ENCODE results near the gene XPO6.

XPO6 gene

GRCh38 chr16:28179354-28179753 lies 32.4 kb downstream of the XPO6 start:
- H3K27ac ChIP-seq (ENCODE audit: low read depth, low read length), result no peak overlapping the region
- no peaks in the 10 kb centered on the region for H3K27me3 ChIP-seq (ENCODE audit: control insufficient read depth, insufficient read depth, low read length)
- H3K4me3 ChIP-seq (ENCODE audit: low read length), result no peak overlapping the region
- H3K9ac ChIP-seq (ENCODE audit: low read length), result no peak overlapping the region
- peaks cover 9% of the 10 kb centered on the region for H3K4me1 ChIP-seq (ENCODE audit: control insufficient read depth, insufficient read depth, low read length)
- H3K36me3 ChIP-seq (ENCODE audit: control insufficient read depth, insufficient read depth, low read length), result peaks cover 5% of the 10 kb centered on the region

GRCh38 chr16:28175715-28176114 lies 36.0 kb downstream of the XPO6 start:
- H3K4me3 ChIP-seq (ENCODE audit: low read length), result no peak overlapping the region
- no peaks in the 10 kb centered on the region for H3K27me3 ChIP-seq (ENCODE audit: control insufficient read depth, insufficient read depth, low read length)
- H3K4me1 ChIP-seq (ENCODE audit: control insufficient read depth, insufficient read depth, low read length), result no peaks in the 10 kb centered on the region
- no peak overlapping the region for H3K9ac ChIP-seq (ENCODE audit: low read length)
- peaks cover 12% of the 10 kb centered on the region for H3K36me3 ChIP-seq (ENCODE audit: control insufficient read depth, insufficient read depth, low read length)
- no peak overlapping the region for H3K27ac ChIP-seq (ENCODE audit: low read depth, low read length)

DNA sequence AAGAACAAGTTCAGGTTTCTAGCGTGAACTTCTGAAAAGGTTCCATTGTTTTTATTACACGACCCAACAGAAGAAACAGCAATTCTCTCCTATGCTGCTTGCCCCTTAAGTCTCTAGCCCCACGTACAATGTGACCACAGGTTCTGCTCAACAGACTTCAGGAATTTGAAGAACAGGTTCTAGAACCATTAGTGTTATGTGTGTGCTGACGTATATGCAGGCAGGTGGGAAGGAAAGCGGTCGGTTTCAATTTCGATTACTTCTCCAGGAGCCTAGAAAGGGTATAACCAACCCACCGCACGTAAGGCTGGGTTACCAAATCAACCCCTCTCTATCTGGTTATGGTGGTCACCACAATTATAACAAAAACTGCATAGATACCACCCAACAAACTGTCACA lies 39.4 kb downstream of the XPO6 start:
- no peaks in the 10 kb centered on the region for H3K27me3 ChIP-seq (ENCODE audit: control insufficient read depth, insufficient read depth, low read length)
- no peak overlapping the region for H3K4me3 ChIP-seq (ENCODE audit: low read length)
- H3K4me1 ChIP-seq (ENCODE audit: control insufficient read depth, insufficient read depth, low read length), result no peaks in the 10 kb centered on the region
- H3K9ac ChIP-seq (ENCODE audit: low read length), result no peak overlapping the region
- no peak overlapping the region for H3K27ac ChIP-seq (ENCODE audit: low read depth, low read length)
- peaks cover 20% of the 10 kb centered on the region for H3K36me3 ChIP-seq (ENCODE audit: control insufficient read depth, insufficient read depth, low read length)

GRCh38 chr16:28171816-28172215 lies 39.9 kb downstream of the XPO6 start:
- H3K27me3 ChIP-seq (ENCODE audit: control insufficient read depth, insufficient read depth, low read length), result no peaks in the 10 kb centered on the region
- H3K9ac ChIP-seq (ENCODE audit: low read length), result no peak overlapping the region
- H3K36me3 ChIP-seq (ENCODE audit: control insufficient read depth, insufficient read depth, low read length), result peaks cover 23% of the 10 kb centered on the region
- no peaks in the 10 kb centered on the region for H3K4me1 ChIP-seq (ENCODE audit: control insufficient read depth, insufficient read depth, low read length)
- H3K4me3 ChIP-seq (ENCODE audit: low read length), result no peak overlapping the region
- H3K27ac ChIP-seq (ENCODE audit: low read depth, low read length), result no peak overlapping the region

DNA sequence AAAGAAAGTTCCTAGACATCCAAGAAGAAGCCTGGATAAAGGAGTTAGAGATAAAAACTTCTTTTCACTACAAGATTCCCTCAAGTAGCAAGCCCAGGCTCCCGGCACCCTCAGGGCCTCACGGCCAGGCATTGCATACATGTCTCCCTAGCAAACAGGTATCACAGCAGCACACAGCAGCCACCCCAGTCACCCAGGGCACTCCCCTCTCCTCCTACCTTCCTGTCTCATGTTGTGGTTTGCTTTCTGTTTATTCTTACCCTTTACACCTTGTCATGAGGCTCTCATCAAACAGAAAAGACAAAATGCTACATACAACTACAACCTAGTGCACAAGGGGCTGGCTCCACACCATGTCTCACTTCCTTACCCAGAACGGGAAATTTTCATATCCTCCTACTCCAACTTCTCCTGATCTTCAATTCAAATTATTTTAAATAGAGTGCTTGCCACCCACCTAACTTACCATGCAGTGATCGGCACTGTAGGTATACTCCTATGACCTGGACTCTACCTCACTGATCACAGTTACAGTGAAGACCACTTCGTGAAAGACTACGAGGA lies 42.7 kb downstream of the XPO6 start:
- no peaks in the 10 kb centered on the region for H3K27me3 ChIP-seq (ENCODE audit: control insufficient read depth, insufficient read depth, low read length)
- H3K4me3 ChIP-seq (ENCODE audit: low read length), result no peak overlapping the region
- no peak overlapping the region for H3K9ac ChIP-seq (ENCODE audit: low read length)
- no peak overlapping the region for H3K27ac ChIP-seq (ENCODE audit: low read depth, low read length)
- peaks cover 26% of the 10 kb centered on the region for H3K36me3 ChIP-seq (ENCODE audit: control insufficient read depth, insufficient read depth, low read length)
- no peaks in the 10 kb centered on the region for H3K4me1 ChIP-seq (ENCODE audit: control insufficient read depth, insufficient read depth, low read length)

DNA sequence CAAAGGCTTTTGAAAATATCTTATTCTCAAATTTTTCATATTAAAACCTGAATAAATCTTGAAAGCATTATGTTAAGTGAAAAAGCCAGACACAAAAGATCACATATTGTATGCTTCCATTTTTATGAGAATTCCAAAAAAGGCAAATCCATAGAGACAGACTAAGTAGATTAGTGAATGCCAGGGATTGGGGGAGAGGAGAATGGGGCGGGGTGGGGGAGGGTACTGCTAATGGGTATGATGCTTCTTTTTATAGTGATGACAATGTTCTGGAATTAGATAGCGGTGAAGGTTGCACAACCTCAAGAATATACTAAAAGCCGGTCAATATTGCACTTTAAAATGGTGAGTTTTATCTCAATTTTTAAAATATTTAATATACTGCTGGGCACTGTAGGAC lies 44.0 kb downstream of the XPO6 start:
- Histone ChIP-seq H3K4me3 (ENCODE audit: low read length) (no peak overlapping the region), H3K27ac (ENCODE audit: low read depth, low read length) (no peak overlapping the region), H3K4me1 (ENCODE audit: control insufficient read depth, insufficient read depth, low read length) (no peaks in the 10 kb centered on the region), H3K27me3 (ENCODE audit: control insufficient read depth, insufficient read depth, low read length) (no peaks in the 10 kb centered on the region), H3K9ac (ENCODE audit: low read length) (no peak overlapping the region), H3K36me3 (ENCODE audit: control insufficient read depth, insufficient read depth, low read length) (peaks cover 21% of the 10 kb centered on the region)

GRCh38 chr16:28167221-28167620 lies 44.5 kb downstream of the XPO6 start:
- H3K36me3 ChIP-seq (ENCODE audit: control insufficient read depth, insufficient read depth, low read length), result peaks cover 21% of the 10 kb centered on the region
- no peaks in the 10 kb centered on the region for H3K27me3 ChIP-seq (ENCODE audit: control insufficient read depth, insufficient read depth, low read length)
- H3K27ac ChIP-seq (ENCODE audit: low read depth, low read length), result no peak overlapping the region
- no peak overlapping the region for H3K4me3 ChIP-seq (ENCODE audit: low read length)
- H3K9ac ChIP-seq (ENCODE audit: low read length), result no peak overlapping the region
- no peaks in the 10 kb centered on the region for H3K4me1 ChIP-seq (ENCODE audit: control insufficient read depth, insufficient read depth, low read length)

DNA sequence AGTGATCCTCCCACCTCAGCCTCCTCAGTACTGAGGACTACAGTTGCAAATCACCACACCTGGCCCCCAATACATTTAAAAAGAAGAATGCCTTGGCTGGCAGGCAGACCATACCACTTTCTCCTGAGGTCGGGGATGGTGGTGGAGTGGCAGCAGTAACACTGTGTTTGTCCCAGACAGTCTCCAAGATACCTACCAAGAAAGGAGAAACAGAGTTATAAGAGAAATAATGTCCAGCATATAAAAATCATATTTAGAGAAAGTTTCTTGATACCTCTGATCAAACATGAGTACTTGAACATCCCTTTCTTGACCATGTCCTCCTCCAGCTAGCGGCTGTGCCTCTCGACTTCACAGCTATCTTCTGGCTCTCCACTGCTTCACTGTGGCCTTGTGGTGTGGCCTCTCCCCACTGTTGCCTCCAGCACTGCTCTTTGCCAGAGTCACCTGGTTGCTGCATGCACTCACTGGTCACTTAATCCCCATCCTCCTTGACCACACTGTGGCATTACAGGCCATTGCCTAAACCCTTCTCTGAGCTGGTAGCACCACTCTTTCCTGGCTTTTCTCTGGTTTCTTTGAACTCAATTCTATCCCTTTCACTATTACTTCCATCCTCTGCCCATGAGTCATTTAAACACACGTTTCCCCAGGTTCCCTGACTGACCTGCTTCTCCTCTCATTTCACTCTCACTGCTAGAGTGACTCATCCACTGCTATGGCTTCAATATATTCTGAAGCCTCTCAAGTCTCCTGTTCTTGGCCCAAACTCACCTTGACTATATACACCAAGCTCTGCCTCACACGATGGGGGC lies 45.2 kb downstream of the XPO6 start:
- H3K27me3 ChIP-seq (ENCODE audit: control insufficient read depth, insufficient read depth, low read length), result no peaks in the 10 kb centered on the region
- H3K4me3 ChIP-seq (ENCODE audit: low read length), result no peak overlapping the region
- H3K4me1 ChIP-seq (ENCODE audit: control insufficient read depth, insufficient read depth, low read length), result no peaks in the 10 kb centered on the region
- no peak overlapping the region for H3K27ac ChIP-seq (ENCODE audit: low read depth, low read length)
- peaks cover 21% of the 10 kb centered on the region for H3K36me3 ChIP-seq (ENCODE audit: control insufficient read depth, insufficient read depth, low read length)
- no peak overlapping the region for H3K9ac ChIP-seq (ENCODE audit: low read length)

DNA sequence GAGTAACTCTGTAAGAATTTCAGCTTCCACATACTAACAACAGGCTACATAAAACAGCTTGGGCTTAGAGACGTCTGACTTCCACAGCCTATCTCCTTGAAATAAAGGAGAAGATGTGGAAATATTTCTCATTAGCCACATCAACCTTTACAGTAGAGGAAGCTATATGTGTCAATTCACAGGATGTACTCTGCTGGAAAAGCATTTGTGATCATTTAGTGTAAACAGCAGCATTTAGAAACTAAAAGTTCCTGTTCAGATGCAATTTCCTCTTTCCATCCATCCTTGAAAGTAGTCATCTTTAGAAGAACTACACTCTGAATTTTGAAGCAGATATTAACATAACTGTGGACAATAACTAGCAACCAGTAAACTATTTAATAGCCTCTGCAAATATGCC lies 46.2 kb downstream of the XPO6 start:
- H3K36me3 ChIP-seq (ENCODE audit: control insufficient read depth, insufficient read depth, low read length), result peaks cover 21% of the 10 kb centered on the region
- H3K27me3 ChIP-seq (ENCODE audit: control insufficient read depth, insufficient read depth, low read length), result no peaks in the 10 kb centered on the region

DNA sequence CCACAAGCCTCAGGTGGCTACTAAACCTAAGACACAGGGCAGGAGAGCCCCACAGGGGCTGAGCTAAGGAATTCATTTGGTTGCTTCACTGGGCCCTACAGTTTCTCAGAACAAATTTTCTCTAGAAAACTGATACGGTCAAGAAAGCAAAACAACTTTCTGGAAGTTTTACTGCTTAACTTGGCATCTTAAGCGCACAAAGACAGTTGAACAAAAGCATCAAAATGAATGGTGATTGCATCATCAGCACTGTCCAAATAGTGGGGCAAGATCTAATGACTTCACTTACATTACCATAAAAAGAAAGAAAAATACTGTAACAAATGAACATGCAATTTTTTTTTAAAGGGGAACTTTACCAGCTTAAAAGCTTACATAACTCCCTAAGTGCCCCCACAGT lies 47.6 kb downstream of the XPO6 start:
- H3K4me3 ChIP-seq (ENCODE audit: low read length), result no peak overlapping the region
- no peak overlapping the region for H3K27ac ChIP-seq (ENCODE audit: low read depth, low read length)
- H3K27me3 ChIP-seq (ENCODE audit: control insufficient read depth, insufficient read depth, low read length), result no peaks in the 10 kb centered on the region
- H3K9ac ChIP-seq (ENCODE audit: low read length), result no peak overlapping the region
- no peaks in the 10 kb centered on the region for H3K4me1 ChIP-seq (ENCODE audit: control insufficient read depth, insufficient read depth, low read length)
- peaks cover 17% of the 10 kb centered on the region for H3K36me3 ChIP-seq (ENCODE audit: control insufficient read depth, insufficient read depth, low read length)

More for the DNA sequence above, 46.2 kb downstream of the XPO6 start:
- no peak overlapping the region for H3K27ac ChIP-seq (ENCODE audit: low read depth, low read length)
- H3K4me1 ChIP-seq (ENCODE audit: control insufficient read depth, insufficient read depth, low read length), result no peaks in the 10 kb centered on the region
- H3K4me3 ChIP-seq (ENCODE audit: low read length), result no peak overlapping the region
- H3K9ac ChIP-seq (ENCODE audit: low read length), result no peak overlapping the region

DNA sequence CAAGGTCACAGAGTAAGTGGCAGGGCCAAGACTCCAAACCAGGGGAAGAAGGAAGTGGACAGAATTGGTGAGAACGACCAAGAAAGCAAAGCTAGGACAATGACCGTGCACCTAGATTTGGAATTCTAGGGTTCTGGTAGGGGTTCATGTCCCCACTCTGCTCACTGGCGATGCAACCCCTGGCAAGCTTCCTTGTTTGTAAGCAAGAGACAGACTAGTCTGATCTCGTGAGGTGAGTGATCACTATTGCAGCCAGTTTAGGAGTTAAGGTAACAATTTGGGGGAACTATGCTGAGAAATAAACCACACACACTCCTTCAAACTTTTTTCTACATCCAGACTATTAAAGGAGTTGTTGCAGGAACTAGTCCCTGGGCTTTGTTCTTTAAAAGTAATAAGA lies 48.1 kb downstream of the XPO6 start:
- H3K36me3 ChIP-seq (ENCODE audit: control insufficient read depth, insufficient read depth, low read length), result peaks cover 14% of the 10 kb centered on the region
- H3K9ac ChIP-seq (ENCODE audit: low read length), result no peak overlapping the region
- H3K4me1 ChIP-seq (ENCODE audit: control insufficient read depth, insufficient read depth, low read length), result no peaks in the 10 kb centered on the region
- no peak overlapping the region for H3K27ac ChIP-seq (ENCODE audit: low read depth, low read length)
- H3K4me3 ChIP-seq (ENCODE audit: low read length), result no peak overlapping the region
- no peaks in the 10 kb centered on the region for H3K27me3 ChIP-seq (ENCODE audit: control insufficient read depth, insufficient read depth, low read length)

DNA sequence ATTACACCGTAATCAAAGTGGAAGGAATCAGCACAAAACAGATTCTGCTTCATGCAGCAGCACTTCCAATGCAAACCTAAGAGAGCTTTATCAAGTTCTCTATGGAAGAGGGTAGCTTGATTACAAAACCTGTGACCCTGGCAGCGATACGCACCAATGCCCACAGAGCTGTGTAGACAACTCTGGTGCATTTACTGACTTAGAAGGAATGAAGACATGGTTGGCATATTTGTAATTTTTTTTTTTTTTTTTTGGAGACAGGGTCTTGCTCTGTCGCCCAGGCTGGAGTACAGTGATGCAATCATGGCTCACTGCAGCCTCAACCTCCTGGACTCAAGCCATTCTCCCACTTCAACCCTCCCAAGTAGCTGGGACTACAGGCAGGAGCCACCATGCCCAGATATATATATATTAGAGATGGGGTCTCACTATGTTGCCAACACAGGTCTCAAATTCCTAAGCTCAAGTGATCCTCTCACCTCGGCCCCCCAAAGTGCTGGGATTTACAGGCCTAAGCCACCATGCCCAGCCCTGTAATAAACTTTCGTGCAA lies 49.4 kb downstream of the XPO6 start:
- H3K4me1 ChIP-seq (ENCODE audit: control insufficient read depth, insufficient read depth, low read length), result peaks cover 4% of the 10 kb centered on the region

DNA sequence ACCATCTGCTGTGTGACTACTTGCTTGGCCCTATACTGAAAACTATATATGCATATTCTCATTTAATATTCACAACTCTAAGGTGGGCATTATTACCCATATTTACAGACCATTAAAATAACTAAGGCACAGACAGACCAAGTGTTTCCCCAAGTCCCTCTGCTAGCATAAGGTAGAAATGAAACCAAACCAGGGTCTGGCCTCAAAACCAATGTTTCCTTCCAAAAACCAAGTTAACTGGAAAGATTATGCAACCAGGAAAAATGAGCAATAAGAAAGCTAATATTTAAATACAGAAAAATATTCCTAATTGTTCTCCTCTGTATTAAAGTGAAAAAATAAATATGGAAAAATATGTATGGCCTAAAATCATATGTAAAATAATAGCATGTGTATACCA lies 50.1 kb downstream of the XPO6 start:
- Histone ChIP-seq H3K4me3 (ENCODE audit: low read length) (no peak overlapping the region), H3K27me3 (ENCODE audit: control insufficient read depth, insufficient read depth, low read length) (no peaks in the 10 kb centered on the region), H3K4me1 (ENCODE audit: control insufficient read depth, insufficient read depth, low read length) (peaks cover 4% of the 10 kb centered on the region), H3K9ac (ENCODE audit: low read length) (no peak overlapping the region), H3K36me3 (ENCODE audit: control insufficient read depth, insufficient read depth, low read length) (peaks cover 3% of the 10 kb centered on the region), H3K27ac (ENCODE audit: low read depth, low read length) (no peak overlapping the region)

More for the DNA sequence above, 49.4 kb downstream of the XPO6 start:
- H3K9ac ChIP-seq (ENCODE audit: low read length), result no peak overlapping the region
- H3K27me3 ChIP-seq (ENCODE audit: control insufficient read depth, insufficient read depth, low read length), result no peaks in the 10 kb centered on the region
- no peak overlapping the region for H3K27ac ChIP-seq (ENCODE audit: low read depth, low read length)
- no peak overlapping the region for H3K4me3 ChIP-seq (ENCODE audit: low read length)
- peaks cover 11% of the 10 kb centered on the region for H3K36me3 ChIP-seq (ENCODE audit: control insufficient read depth, insufficient read depth, low read length)
